ENCODE results near the gene UBE2G2. TPM values are rescaled to one million over a fixed set of nuclear protein-coding genes. Genes with fewer than 3 reads are reported as not detected.

UBE2G2 gene
- total RNA-seq, 1 donor from 2014 or later, result 67.4 TPM

- H3K27me3 ChIP-seq (ENCODE audit: control insufficient read depth, insufficient read depth, low read length), result peaks cover 2% of the 10 kb centered on the region
- no peak for TF ChIP-seq CTCF (IDR thresholded peaks at IDR 0.05; ENCODE audit: insufficient read depth, low read length, severe bottlenecking)
- H3K4me3 ChIP-seq (ENCODE audit: low read depth, low read length), result no peak overlapping the region
- no peaks in the 10 kb centered on the region for H3K36me3 ChIP-seq (ENCODE audit: control insufficient read depth, insufficient read depth, low read length)
- DNase-seq (ENCODE audit: low read depth) (no peak), FAIRE-seq (no peak)
These were observed 81.5 kb downstream of the UBE2G2 start for GRCh38 chr21:44720170-44720569.

Other genes starting within 250 kb of the UBE2G2 start
- not detected in 2 replicates for gene KRTAP10-3, start 243.0 kb downstream of the UBE2G2 start, total RNA-seq
- gene KRTAP10-4, start 228.1 kb downstream of the UBE2G2 start, total RNA-seq, result not detected in 2 replicates
- gene KRTAP10-5, start 221.2 kb downstream of the UBE2G2 start, total RNA-seq, result not detected in 2 replicates
- not detected in 2 replicates for gene KRTAP10-6, start 209.3 kb downstream of the UBE2G2 start, total RNA-seq
- not detected in 2 replicates for gene KRTAP10-7, start 201.2 kb downstream of the UBE2G2 start, total RNA-seq
- not detected in 2 replicates for gene KRTAP10-8, start 189.7 kb downstream of the UBE2G2 start, total RNA-seq
- gene KRTAP10-9, start 174.7 kb downstream of the UBE2G2 start, total RNA-seq, result not detected in 2 replicates
- not detected in 2 replicates for gene KRTAP10-10, start 164.5 kb downstream of the UBE2G2 start, total RNA-seq
- not detected in 2 replicates for gene KRTAP10-11, start 155.4 kb downstream of the UBE2G2 start, total RNA-seq
- gene KRTAP12-4, start 147.2 kb downstream of the UBE2G2 start, total RNA-seq, result not detected in 2 replicates
- gene KRTAP12-3, start 143.9 kb downstream of the UBE2G2 start, total RNA-seq, result not detected in 2 replicates
- gene KRTAP12-2, start 134.9 kb downstream of the UBE2G2 start, total RNA-seq, result not detected in 2 replicates
- gene KRTAP12-1, start 119.7 kb downstream of the UBE2G2 start, total RNA-seq, result not detected in 2 replicates
- not detected in 2 replicates for gene KRTAP10-12, start 104.6 kb downstream of the UBE2G2 start, total RNA-seq
- not detected in 2 replicates for gene TSPEAR, start 90.2 kb downstream of the UBE2G2 start, total RNA-seq
- gene SUMO3, start 16.2 kb upstream of the UBE2G2 start, total RNA-seq, result 103 and 131 TPM in 2 replicates
- gene PTTG1IP, start 71.9 kb upstream of the UBE2G2 start, total RNA-seq, result 107 and 124 TPM in 2 replicates
- gene ITGB2, start 119.1 kb upstream of the UBE2G2 start, total RNA-seq, result 0.26 and 1.1 TPM in 2 replicates
- gene SLX9, start 138.2 kb upstream of the UBE2G2 start, total RNA-seq, result 32.0 and 34.0 TPM in 2 replicates

All from bronchial epithelial cell (primary cell).